NCI-H1092 (cell line): ENCODE data around the gene C12orf60.

Experiments used
- DNase-seq: peaks from one replicate; lab custom pipeline; 2025; lab: John Stamatoyannopoulos, UW

Gene C12orf60

DNA sequence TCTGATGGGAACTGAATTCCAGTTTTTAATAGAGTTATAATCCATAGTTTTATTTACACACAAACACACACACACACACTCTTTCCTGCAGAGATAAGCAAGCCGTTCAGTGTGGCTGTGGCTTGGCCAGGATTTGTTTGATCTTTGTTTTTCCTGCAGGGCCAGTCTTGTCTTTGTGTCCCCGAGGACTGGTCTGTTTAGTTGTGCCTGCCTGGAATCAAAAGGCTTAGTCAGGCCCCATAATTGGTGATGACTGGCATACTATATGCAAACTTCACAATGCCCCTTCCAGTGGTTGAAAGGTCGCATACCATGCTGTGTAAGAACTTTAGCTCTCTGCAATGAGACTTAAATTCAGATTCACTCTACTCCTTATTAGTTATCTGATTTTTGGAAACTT lies 26.2 kb upstream of the C12orf60 start:
- DNase-seq, result no peak

DNA sequence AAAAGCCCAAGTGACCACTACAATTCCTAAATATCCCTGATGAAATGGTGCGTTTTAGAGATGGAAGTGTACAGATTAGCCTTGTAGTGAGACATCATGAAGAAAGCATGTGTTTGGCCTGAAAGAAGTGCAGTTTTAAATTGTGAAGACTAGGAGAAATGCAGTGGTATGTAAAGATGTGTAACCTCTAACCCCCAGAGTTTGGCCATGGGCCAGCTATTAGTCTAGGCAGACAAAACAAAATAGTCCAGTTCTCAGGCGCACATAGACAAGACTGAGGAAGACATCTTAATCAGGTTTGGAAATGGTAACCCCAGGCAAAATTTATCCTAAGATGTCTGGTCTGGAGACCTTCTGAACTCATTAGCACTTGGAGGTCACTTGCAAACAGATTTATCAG lies 23.6 kb upstream of the C12orf60 start:
- DNase-seq, result no peak

DNA sequence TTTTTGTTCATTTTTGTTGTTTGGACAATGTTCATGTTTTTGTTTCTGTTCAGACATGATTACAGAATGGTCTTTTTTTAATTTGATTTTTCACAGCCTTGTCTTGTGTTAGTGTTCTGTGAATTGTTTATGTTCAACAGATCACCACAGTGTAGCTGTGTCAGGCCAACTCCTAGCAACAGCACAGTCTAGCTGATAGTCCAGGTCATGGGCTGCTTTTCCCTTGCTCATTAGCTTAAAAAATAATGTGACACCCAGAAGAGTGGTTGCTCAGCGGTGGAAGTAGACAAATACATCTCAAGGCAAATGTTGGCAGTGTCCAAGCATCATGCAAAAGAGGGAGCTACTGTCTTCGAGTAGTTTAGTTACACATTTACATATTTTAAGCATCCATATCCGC lies 22.6 kb upstream of the C12orf60 start:
- no peak for DNase-seq

DNA sequence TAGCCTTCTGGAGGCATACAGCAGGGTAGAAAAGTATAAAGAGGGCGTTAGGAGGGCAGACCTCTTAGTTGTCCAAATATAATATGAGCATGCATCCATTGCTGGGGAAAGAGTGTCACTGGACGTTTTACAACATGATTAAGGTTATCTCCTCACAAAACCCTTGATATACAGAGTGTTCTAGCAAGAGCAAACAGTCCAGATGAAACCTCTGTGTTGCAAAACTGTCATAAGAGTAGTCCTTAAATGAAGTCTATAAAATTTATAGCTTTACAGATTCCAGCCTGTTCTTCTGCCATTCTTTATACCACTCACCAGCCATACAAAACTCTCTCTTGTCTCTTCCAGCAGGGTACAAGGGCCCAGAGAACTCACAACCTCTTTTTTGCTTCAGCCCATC lies 21.9 kb upstream of the C12orf60 start:
- DNase-seq, result no peak

DNA sequence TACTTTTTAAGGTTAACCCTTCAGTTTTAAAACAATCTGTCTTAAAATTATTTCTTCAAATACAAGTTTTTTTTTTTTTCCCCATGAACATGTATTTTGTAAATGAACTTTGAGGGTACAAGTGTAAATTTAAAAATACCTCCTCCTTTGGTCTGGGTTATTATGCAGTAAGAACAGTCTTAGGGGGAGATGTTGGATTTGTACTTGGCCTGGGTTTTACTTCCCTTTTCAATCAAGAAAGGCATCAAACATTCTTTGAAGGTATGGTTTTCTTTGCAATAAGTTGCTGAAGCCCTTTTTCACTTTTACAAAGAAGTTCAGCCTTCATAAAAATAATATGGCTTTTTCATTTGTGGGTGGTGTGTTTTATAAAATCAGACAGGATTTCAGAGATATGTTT lies 20.7 kb upstream of the C12orf60 start:
- DNase-seq, result no peak

DNA sequence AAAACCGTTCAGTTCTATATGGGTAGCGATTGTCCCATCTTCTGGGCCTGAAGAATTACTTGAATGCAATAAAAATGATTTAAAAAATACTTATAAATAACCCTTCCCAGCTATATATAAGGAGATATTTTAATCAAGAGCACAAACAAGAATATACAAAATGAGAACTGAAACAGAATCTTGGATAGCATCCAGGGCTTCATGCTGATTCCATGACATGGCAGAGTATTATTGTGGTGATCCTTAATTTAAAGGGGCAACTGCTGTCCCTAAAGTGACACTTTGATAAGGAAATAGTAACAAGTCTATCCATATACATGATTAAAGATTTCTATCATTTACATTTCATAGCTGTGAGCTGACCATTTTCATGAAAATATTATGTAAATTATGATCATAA lies 19.0 kb upstream of the C12orf60 start:
- no peak for DNase-seq

DNA sequence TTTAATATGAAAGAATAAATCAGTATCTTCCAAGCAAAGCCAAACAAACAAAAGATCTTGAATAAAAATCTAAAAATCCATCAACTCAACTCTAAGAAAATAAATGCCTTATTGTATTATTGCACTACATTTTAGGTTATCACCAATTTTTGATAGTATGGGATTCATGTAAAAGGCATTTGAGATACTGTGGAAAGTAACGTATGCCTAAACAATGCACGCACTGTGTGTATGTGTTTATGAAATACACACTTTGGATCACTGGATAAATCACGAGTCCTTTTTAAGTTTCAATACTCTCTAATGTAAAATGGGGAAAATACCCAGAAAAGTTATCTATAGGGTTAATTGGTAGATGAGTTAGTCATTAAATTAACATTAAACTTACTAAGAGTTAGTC lies 17.9 kb upstream of the C12orf60 start:
- DNase-seq, result no peak

DNA sequence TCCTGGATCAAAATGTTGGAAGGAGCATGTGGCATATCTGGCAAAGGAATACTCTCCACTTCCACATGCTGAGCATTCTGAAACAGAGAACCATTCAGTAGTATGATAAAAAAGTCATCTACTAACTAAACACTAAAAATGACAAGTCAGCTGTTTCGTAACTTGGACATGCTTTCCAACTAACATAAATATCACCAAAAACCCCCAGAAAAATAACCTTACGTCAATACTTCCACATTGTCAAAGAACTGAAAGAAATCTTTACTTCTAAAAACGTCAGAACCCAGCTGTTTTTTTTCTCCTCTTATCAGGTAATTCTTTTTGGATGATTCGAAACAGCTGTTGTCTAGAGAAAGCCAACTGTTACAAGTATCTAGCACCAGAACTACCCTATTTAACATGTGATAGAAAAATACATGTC lies 8.4 kb upstream of the C12orf60 start:
- no peak for DNase-seq

DNA sequence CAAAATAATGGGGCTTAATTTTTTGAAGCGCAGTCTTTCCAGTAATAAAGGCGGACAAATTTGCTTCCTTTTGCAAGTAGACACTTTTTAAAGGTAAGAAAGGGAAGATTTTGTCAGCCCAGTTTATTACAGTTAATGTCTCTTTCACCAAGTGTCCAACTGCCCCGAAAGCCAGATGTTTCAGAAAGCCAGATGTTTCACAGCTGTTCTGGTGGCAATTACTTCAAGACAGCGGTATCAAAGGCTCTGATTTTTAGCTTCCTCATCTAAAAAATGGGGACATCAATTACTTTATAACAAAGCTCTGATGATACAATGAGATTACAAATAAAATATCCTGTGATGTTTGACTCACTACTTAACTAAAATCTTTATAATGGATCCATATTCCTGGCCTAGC lies 1.2 kb upstream of the C12orf60 start:
- no peak for DNase-seq

DNA sequence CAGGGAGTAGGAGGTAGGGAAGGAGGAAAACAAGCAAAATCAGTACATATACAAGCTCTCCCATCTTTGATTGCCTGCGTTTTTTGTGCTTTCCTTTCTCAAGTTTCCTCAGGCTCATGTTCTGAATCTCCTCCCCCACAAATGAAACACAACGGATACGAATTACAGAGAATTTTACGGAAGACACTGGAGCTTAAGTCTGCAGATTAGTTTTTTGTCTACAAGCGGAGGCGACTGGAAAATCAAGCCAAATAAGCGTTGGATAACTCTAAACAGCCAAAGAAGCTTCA lies 804 bp upstream of the C12orf60 start:
- no peak for DNase-seq

DNA sequence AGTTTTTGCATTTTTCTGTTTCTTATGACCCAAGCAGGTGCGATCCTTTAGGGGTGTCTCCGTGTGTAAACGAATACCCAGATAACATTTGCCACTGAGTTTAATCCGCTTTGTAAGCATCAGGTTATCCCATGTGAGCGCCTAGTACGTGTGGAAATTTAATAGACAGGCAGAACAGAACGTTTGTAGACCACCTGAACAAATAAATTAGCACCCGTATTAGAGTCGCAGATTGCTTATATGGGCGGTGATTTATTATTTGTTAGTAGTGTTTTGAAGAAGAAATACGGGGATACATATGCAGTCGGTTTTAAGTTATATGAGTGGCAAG lies 325 bp downstream of the C12orf60 start:
- DNase-seq, result peak; percentile 32

DNA sequence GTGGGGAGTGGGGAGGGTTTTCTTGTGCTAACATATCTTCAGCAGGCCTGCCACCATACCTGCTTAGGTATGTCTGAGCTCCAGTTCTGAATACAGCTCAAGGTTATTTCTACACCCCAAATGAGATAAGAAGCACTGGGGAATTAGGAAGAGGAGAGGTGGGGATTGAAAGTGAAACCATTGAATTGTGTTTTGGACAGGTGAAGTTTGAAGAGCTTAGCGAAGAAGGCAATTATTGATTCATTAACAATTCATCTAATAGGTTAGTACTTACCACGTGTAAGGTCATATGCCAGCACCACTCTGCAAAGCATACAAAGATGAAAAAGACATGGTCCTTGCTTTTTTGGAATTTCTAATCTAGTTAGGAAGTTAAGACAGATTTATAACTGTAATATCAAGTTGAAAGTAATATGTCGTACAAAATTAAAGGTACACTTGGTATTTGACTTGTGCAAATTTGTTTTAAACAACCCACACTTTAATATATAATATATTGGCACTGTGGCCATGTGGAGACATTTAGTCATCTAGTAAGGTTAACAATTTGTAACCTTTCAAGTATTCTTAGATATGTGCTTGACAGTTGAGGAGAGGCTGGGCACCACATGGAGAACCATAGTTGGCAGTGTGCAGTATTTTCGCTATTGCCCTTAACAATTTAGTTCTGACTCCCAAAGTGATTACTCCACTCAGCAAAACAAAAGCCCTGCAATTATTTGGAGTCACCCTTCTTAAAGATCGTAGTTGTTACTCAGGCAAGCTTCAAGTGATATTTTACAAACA lies 6.9 kb downstream of the C12orf60 start:
- DNase-seq, result no peak

DNA sequence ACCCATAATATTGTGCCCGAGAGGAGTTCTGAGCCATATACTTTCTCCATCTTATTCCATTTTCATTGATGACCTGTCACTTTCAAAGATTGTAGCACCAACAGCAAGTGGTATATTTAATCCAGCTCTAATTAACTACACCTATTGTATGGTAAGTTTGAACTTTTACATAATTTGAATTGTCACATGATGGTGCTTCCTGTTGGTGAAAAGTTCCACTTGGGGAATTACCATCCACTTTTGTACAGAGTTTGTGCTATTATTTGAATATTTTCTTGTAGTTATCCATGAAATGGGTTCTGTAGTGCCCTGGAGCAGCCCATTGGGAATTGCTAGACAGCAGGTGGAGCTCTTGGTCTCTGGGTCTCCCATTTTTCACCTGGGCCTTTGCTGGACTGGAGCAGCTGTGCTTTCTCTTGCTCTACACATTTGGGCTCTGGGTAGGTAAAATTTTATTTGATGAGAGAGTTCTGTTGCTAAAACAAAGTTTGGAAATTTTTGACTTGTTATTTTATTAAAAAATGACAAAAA lies 7.5 kb downstream of the C12orf60 start:
- peak; percentile 12 for DNase-seq

DNA sequence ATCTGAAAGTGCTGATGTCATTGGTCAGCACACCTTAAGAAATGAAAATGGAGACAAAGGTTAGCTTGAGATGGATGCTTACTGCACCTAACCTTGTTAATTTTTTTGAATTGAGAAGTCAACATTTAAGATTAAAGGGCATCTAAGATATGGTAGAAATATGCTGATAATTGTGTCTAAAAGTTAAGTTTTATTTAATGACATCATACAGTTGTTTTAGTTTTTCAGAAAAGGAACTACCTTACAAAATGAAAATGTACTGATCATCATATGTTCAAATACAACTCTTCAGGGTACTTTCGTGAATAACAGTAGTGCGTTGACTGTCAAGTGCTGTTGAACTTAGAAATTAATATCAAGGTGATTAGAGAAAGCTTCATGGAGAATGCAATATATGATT lies 8.0 kb downstream of the C12orf60 start:
- no peak for DNase-seq

DNA sequence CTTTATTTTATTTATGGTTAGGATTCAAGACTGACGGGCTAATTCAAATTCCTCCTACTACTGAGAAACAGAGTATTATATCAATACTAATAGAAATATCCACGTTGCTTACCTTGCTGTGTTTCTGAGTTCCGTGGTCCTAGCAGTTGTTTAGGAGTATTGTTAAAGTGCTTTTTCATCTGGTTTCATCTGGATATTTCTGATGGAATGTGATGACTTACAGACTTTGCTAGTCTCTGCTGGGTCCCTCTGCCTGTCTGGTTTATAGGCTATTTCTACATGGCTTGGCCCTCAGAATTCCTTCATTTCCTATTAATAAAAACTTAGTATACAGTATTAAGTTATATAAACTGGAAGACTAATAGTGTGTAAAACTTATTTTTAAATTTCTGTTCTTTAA lies 10.5 kb downstream of the C12orf60 start, which contains the start of gene SMCO3:
SMCO3 (minus strand) TSS at position 169 of the 400 bp plus-strand sequence. CDS start 7,502 bp downstream, outside the sequence.
- DNase-seq, result no peak

DNA sequence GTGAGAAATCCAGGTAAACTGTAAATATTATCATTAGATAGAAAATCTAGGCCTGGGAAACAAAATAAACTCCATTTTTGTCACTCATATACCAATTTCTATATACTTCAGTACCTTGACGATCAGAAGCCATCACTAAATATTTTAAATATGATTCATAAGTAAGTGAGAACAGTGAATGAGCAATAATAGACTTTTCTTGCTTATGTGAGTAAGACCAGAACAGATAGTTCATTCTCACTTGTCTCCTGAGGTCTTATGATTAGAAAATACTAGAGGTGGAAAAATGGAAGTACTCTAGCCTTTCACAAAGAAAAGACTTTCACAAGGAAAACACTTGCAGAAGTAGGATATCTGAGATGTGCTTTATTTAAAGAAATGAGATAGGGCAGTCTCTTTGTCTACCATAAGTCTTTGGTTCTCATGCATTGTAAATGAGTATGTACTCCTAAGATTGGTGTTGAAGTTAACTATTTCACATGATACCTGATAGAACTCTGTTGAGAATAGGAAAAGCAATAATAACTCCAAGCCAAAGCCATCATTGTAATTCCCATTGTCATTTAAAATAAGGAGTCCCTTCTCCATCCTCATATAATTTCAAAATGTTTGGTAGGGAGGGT lies 20.7 kb downstream of the C12orf60 start:
- DNase-seq, result no peak

DNA sequence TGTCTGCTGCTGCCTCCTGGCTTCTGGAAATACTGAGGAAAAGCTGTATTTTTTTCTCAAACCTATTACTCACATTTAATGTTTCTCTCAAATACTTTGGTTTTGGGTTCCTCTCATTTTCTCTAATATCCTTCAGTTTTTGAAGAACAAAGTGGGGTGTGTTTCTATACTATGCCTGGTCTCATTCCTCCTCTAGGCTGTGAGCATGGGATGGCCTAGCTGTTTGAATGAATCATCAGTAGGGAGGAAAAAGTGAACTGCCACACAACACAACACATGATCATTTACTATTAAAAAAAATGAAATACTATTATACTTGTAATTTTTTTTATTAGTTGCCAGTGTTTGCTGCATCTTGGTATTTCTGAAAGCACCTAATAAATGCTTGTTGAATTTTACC lies 21.8 kb downstream of the C12orf60 start:
- DNase-seq, result no peak

DNA sequence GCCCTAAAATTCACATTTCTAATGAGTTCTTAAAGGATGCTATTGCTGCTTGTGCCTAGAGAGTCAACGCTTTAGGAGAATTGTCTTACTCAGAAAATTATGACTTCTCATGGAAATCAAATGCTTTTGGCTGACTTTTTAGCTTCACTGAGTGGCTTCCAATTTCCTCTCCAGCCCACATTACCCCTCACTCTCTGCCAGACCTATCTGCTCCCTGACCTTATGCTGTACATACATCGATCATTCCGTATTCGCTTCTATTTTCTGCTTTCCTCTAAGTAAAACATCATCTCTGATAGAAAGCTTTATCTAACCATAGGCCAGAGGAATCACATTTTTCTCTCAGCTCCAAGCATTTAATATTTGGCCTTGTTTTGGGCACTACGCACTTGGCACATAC lies 23.0 kb downstream of the C12orf60 start:
- no peak for DNase-seq

DNA sequence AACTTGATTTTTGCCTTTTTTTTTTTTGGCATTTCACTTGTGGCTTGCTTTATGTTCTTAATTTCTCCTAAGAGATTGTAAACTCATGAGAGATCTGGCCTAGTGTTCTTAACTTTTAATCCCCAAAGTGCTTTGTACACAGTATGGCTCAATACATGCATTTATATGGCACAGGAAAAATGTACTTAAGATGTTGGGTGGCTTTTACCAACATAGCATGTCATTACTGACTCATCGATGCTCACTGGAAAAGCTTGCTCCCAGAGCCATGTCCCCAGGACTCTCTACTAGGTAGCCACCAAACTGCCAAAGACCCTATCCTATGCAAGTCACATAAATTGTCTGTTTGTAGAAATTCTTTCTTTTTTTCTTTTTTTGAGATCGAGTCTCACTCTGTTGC lies 23.6 kb downstream of the C12orf60 start:
- no peak for DNase-seq

DNA sequence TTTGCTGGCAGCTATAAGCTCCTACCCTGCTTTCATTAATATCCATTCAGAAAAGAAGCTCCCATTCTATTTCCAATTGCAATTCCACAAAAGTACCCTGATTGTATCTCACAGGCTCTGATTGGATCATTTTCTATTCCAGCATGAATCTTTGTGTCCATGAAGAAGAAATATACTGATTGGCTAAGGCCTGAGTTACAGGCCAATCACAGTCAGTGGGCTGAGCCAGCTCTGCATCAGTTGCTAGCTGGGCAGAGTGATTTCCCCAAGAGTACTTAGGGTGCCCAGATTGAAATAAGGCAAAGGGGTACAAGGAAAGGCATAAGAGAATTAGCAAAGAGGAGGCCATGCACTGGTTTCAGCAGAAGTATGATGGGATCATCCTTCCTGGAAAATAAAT lies 25.4 kb downstream of the C12orf60 start:
- DNase-seq, result no peak

DNA sequence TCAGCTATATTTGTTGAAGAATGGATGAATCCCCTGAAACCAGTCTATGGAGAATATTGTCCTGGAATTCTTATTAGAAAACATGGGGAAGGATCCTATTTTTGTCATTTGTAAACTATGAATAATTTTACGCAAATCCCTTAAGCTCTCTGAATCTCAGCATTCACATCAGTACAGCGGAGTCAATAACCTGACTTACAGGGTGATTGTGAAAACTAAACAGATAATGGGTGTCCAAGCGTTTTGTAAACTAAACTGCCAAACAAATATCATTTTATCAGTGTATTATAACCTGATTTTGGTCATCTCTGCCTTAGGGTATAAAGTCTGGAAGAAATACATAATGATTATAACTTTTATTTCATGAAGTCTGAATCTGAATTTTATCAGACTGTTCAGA lies 29.9 kb downstream of the C12orf60 start:
- DNase-seq, result no peak

DNA sequence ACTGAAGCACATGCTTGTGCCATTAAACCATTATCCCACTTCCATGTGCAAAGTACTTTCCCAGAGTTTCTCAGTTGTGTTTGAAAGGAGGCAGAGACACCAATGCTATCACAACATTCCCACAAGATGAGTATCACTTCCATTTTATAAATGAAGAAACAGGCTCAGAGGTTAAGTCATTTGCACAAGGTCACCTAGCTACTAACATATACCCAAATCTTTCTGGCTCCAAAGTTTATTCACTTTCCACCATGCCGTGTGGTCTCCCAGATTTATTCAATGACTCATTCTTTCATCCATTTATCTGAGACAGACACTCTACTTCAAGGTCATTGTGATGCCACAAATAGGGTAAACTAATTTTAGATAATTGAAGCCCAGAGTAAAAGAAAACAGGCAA lies 30.5 kb downstream of the C12orf60 start:
- no peak for DNase-seq

DNA sequence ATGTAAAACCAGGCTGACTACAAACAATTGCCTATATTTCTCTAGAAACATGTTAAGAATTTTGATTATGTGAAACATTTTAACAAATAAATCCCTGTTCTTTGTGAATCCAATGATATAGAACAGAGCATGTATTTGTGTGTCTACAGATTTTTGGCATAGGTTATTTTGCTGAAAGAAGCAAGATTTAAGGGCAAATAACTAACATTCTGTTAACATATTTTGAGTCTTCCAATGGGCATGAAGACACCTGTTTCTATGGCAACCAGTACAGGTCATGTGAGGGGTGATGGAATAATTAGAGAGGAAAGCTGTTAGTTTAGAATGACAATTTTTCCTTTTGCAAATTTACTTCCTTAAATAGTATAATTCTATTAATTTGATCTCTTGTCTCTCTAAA lies 31.0 kb downstream of the C12orf60 start:
- DNase-seq, result no peak
